ENCODE measurements around the gene SPNS2. TPM values are rescaled to one million over a fixed set of nuclear protein-coding genes. Genes with fewer than 3 reads are reported as not detected.

SPNS2 gene
- total RNA-seq, 1 experiment from 2014 or later = 0.33 TPM

- Mint-ChIP-seq H3K4me3 (no peak overlapping the region), H3K27ac (no peak overlapping the region; a peak in 1 of 7 replicates), H3K9me3 (no peaks in the 10 kb centered on the region), H3K4me1 (peaks cover 20 to 26% of the 10 kb centered on the region in 2 experiments), H3K27me3 (ENCODE audit: low read depth) (peaks cover 13% of the 10 kb centered on the region), H3K36me3 (ENCODE audit: insufficient read depth in 1 of 3, low read depth in 3 of 3) (no peaks in the 10 kb centered on the region)
- no peak overlapping the region for H4K8ac ChIP-seq (replicated peaks; ENCODE audit: insufficient read length, low read depth, low read length)
- no peaks in the 10 kb centered on the region for H3K79me2 ChIP-seq (ENCODE audit: insufficient read depth, low read length)
- TF ChIP-seq CTCF (conservative IDR thresholded peaks at IDR 0.05) = peak; percentile 58; the same call in 2 of the 3 replicates
- WGBS (ENCODE audit: extremely low coverage, insufficient read length, low lambda C conversion rate) = no CpG with 5 or more reads among the region's 11 CpGs
- no peak overlapping the region for H3K4me2 ChIP-seq (ENCODE audit: insufficient read depth, insufficient read length, low read length)
- H2AFZ ChIP-seq (ENCODE audit: low read length) = no peak overlapping the region
- no peak overlapping the region for H2BK20ac ChIP-seq (ENCODE audit: low read depth, low read length, poor library complexity, severe bottlenecking)
- no peak overlapping the region for H4K91ac ChIP-seq (ENCODE audit: insufficient read length, low read depth, low read length)
- H3K14ac ChIP-seq (ENCODE audit: insufficient read depth, low read length) = no peak overlapping the region
- peaks cover 4% of the 10 kb centered on the region; the same call in 1 of the 2 replicates for H3K4me1 ChIP-seq (ENCODE audit: insufficient read depth, low read length)
- no peak overlapping the region for H2BK5ac ChIP-seq (ENCODE audit: insufficient read length, low read length)
- H2AK5ac ChIP-seq (ENCODE audit: insufficient read length, low read length) = no peak overlapping the region
- H3K23me2 ChIP-seq (ENCODE audit: insufficient read length, low read depth, low read length, poor library complexity, severe bottlenecking) = no peaks in the 10 kb centered on the region
- H2BK120ac ChIP-seq (ENCODE audit: low read depth, low read length, poor library complexity, severe bottlenecking) = no peak overlapping the region
- no peaks in the 10 kb centered on the region for H3K9me3 ChIP-seq (ENCODE audit: control insufficient read depth, low read depth, low read length)
- H3K18ac ChIP-seq (ENCODE audit: insufficient read length, low read depth, low read length) = no peak overlapping the region
- no peaks in the 10 kb centered on the region for H3K27me3 ChIP-seq (ENCODE audit: insufficient read depth, low read length)
- no peak overlapping the region for H3K56ac ChIP-seq (ENCODE audit: insufficient read length, low read depth, low read length)
- H3T11ph ChIP-seq (ENCODE audit: low read length) = no peak overlapping the region
- no peaks in the 10 kb centered on the region for H3K79me1 ChIP-seq (ENCODE audit: insufficient read depth, low read depth, low read length, poor library complexity, severe bottlenecking)
- H3K27ac ChIP-seq (ENCODE audit: insufficient read length, low read depth, low read length) = no peak overlapping the region
- no peak overlapping the region for H2BK12ac ChIP-seq (ENCODE audit: insufficient read length, low read depth, low read length)
- no peak overlapping the region for H3K9ac ChIP-seq (ENCODE audit: extremely low read depth, insufficient read length, low read length)
- no peaks in the 10 kb centered on the region for H4K20me1 ChIP-seq (ENCODE audit: control insufficient read depth, insufficient read depth, insufficient read length)
- no peak overlapping the region for H3K23ac ChIP-seq (ENCODE audit: insufficient read length, low read depth, low read length)
- no peak overlapping the region for H2BK15ac ChIP-seq (ENCODE audit: low read depth, low read length)
- DNase-seq = peak; percentile 74
- H3K4ac ChIP-seq (ENCODE audit: low read depth, low read length) = no peak overlapping the region
- H4K5ac ChIP-seq (ENCODE audit: insufficient read length, low read depth, low read length) = no peak overlapping the region
Measured at GRCh38 chr17:4560837-4561256, 62.2 kb downstream of the SPNS2 start.
